HG03066 (cell line): Measurements from ENCODE around the gene PARD3.
"Not testable (repeated sequence)": the region's sequence is repeated elsewhere in the genome, so short reads cannot be mapped to it uniquely, and the experiment has no call there.

Source experiments
- ATAC-seq: cut with Tn5 transposase; IDR thresholded peaks from one replicate; pipeline ENCODE4 v1.9.1; 2021; ENCODE audit warnings: low read depth; ENCODE audit not compliant: unreplicated experiment

Gene PARD3

DNA sequence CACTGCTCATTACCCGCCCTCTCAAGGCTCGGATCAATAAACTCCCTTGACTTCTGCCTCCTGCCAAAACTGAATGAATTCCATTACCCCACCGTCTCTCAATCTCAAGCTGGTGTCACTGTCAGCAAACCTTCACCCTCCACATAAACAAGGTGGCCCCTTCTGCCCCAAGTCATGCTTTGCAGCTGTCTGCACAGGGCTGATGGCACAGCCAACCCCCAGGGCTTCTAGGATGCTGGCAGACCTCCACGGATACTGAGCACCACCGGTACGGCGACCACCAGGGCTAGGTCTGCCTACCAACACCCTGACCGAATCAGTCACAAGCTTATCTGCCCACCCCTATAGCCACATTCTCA, 46.1 kb downstream of the PARD3 start:
- no peak for ATAC-seq

- no peak for ATAC-seq
Measured at GRCh38 chr10:34768261-34768971, 46.7 kb downstream of the PARD3 start.

GRCh38 chr10:34766811-34767494, 48.1 kb downstream of the PARD3 start:
- ATAC-seq: no peak

- ATAC-seq: no peak
Measured at GRCh38 chr10:34766266-34766600, 48.9 kb downstream of the PARD3 start.

- no peak for ATAC-seq
Measured at GRCh38 chr10:34764472-34764946, 50.6 kb downstream of the PARD3 start.

DNA sequence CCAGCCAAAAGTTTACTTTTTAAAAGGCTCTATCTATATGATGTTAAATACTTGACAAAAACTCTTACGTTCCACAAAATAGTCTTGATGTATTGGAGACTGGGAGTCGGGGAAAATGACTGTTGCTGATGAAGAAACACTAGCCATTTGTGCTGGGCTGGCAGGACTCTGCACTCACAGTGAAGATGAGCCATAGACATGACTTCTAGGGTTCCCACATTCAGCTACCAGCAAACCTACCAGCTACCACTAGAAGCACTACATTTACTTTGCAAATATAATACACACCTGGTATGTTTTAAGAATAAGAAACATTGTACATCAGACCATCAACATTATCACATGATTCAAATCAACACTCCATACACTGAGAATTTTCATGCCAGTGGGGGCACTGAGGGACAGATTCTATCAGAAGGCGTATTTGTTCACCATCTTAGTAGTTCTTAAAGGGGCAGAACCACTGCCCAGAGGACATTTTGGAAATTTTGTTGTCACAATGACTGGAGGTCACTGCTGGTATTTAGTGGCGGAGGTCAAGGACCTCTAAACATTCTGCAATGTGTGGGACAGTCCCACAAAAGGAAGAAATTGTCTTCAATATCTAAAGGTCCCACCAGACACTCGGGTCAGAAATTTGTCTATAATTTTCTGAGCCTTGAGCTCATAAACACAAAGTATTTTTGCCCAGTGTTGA, 52.3 kb downstream of the PARD3 start:
- ATAC-seq: no peak

GRCh38 chr10:34762156-34762555, 52.9 kb downstream of the PARD3 start:
- no peak for ATAC-seq

GRCh38 chr10:34761453-34761852, 53.6 kb downstream of the PARD3 start:
- no peak for ATAC-seq

- ATAC-seq: no peak
Measured at GRCh38 chr10:34760606-34761005, 54.5 kb downstream of the PARD3 start.

- ATAC-seq: no peak
Measured at GRCh38 chr10:34759837-34760215, 55.3 kb downstream of the PARD3 start.

- ATAC-seq: no peak
Measured at GRCh38 chr10:34759161-34759836, 55.8 kb downstream of the PARD3 start.

- ATAC-seq: peak; percentile 49
Measured at GRCh38 chr10:34758447-34758996, 56.6 kb downstream of the PARD3 start.

DNA sequence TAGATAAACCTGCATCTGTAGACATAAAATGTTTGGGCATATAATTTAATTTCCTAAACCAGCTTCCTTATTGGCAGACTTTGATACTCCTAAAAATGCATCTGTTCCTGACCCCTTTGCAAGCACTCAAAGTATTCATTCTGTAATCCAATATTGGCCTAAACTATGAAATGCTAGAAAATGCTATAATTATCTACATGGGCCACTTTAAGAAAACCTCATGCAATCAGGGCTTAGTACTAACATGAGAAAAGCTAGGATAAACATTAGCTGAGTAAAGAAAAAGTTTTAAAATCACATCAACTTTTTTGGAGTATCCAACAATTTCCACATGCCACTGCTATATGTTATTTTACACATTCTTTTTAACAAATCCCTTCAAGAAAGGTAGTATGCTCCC, 57.2 kb downstream of the PARD3 start:
- ATAC-seq: no peak

DNA sequence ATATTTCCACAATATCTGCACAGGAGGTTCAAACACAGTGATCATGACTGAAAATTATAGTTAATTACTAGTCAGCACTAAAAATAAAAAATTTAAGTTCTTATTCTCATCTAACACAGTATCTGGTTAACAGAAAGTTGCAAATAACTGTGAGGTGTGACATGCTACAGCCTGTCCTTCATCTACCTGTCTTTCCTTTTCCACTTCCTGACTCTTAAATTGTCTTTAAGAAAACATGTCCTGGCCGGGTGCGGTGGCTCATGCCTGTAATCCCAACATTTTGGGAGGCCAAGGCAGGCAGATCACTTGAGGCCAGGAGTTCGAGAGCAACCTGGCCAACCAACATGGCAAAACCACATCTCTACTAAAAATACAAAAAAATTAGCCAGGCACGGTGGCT, 57.9 kb downstream of the PARD3 start:
- ATAC-seq: not testable (repeated sequence)

GRCh38 chr10:34756584-34756983, 58.5 kb downstream of the PARD3 start:
- no peak for ATAC-seq

DNA sequence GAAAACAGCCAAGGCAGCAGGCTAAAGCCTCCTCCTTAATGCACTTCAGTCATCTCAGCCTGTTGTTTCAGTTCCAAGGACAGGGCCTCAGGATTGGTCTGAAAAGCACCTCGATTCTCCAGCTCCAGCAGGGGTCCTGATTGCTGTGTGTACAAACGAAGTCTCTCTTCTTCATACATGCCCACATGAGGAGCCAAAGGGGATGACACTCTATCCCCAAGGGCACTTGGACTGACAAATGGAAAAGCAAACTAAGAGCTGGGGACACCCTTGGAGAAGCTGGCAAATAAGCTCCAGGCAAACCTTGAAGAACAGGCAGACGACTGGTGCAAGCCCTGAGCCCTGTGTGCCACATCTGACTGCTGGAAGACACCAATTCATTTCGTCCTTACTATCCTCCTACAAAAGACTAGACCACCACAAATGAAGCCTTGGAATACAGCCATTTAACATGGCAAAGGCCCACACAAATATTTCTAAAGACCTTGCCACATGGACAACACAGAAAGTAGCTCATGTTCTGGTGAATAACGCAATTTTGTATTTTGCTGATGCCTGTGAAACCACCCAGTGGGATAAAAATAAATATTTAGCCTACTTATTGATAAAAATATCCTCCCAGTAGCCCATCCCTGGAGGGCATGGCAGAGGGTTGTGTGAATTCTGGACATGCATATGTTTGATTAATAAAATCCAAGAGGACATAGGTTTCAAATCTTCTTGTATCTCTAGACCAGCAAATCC, 61.9 kb downstream of the PARD3 start:
- no peak for ATAC-seq

DNA sequence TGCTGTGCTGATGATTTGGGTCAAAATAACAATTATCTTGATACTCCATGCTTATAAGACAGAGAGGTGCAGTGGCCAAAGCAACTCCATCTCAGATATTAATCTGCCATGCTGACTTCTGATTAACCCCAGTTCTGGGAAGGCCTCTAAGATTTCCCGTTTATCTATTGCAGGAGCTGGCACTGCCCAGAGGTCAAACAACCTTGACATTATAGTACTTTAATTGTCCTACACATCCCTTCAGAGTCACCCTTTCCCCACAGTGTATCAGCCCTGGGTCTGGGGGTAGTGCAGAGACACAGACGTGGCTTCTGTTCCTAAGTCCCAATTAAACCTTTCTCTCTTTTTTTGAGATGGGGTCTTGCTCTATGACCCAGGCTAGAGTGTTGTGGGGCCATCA, 63.8 kb downstream of the PARD3 start:
- no peak for ATAC-seq

DNA sequence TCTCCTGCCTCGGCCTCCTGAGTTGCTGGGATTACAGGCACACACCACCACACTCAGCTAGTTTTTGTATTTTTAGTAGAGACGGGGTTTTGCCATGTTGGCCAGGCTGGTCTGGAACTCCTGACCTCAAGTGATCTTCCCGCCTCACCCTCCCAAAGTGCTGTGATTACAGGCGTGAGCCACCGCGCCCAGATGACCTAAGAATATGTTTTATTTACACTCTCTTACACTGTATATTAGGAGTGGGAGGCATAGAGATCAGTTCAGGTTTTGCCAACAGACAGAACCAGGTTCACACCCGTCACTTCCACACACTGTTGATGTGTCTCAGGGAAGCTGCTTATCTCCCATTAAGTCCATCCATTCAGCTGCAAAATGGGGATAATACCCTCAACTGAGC, 64.3 kb downstream of the PARD3 start:
- not testable (repeated sequence) for ATAC-seq

DNA sequence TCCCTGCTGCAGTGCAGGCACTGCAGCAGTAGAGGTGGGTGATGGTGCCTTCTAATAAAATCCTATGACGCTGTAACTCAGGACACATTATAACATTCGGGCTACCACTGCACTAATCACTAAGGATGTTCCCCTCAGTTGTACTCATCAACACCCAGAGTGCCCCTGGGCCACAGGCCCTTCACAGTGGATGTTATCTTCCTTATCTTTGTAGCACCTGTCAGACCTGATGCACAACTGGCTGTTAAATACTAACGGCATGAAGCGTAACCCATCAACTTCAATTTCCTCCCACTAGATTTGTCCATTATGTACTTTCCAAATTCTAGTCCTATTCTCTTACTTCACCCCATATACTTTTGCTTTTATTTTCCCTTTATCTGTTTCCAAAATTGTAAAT, 66.3 kb downstream of the PARD3 start:
- no peak for ATAC-seq

DNA sequence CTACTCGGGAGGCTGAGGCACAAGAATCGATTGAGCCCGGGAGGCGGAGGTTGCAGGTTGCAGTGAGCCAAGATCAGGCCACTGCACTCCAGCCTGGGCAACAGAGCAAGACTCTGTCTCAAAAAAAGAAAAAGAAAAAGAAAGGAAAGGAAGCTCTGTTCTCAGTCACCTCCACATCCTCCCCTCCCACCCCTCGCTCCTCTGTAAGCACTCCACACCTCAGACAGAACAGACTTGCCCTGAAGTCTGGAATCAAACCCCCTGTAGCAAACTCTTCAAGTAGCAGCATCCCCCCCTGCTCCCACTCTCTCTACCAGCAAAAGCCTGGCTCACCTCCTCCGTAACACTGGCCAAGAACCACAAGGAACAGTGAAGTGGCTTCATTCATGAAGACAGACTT, 66.7 kb downstream of the PARD3 start:
- ATAC-seq: no peak
